GM23248 (cell line): ENCODE results near the gene KRTAP4-1.

ENCODE experiments used
- EZH2 ChIP-seq: fragments of 200-600 bp; sonication (generic); IDR thresholded peaks from 2 replicates; pipeline ENCODE4 v1.6.1; 2018; ENCODE audit warnings: antibody characterized with exemption, mild to moderate bottlenecking; ENCODE audit not compliant: insufficient read depth, poor library complexity, severe bottlenecking
- EZH2phosphoT487 ChIP-seq: fragments of 200-600 bp; sonication (generic); IDR thresholded peaks from 2 replicates; pipeline ENCODE4 v1.6.1; 2018; ENCODE audit warnings: antibody characterized with exemption, moderate library complexity, mild to moderate bottlenecking, low read depth; ENCODE audit not compliant: insufficient read depth

DNA sequence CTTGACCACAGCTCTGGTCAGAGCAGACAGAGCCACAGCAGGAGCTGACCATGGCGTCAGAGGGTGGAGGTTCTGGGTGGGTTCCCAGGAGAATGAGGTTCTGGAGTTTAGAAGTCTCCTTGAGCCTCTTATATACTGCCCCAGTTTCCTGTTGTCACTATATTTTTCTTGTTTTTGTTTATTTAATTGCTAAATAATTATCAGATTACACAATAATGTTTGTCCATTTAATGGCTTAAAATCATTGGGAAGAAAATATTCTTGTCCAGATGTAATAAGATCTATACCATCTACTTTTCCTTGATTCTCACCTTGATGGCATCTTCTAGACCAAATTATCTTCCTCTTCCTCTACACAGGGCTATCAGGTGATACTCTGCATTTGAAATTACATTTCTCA lies 16.6 kb downstream of the KRTAP4-1 start, which contains the start of gene KRTAP4-3:
- no peak for TF ChIP-seq EZH2
- no peak for TF ChIP-seq EZH2phosphoT487
